EH (cell line): ENCODE data around the gene SYS1.
"Not testable (repeated sequence)": the region's sequence is repeated elsewhere in the genome, so short reads cannot be mapped to it uniquely, and the experiment has no call there.

ENCODE experiments used
- DNase-seq: peaks from one replicate; pipeline ENCODE4 v3.0.0-alpha.2; 2015; ENCODE audit warnings: low read depth

Gene SYS1

GRCh38 chr20:45340236-45340847 is 22.6 kb upstream of the SYS1 start:
- no peak for DNase-seq

- no peak for DNase-seq
These were observed 22.0 kb upstream of the SYS1 start for GRCh38 chr20:45340951-45341350.

- no peak for DNase-seq
These were observed 21.4 kb upstream of the SYS1 start for GRCh38 chr20:45341579-45341938.

- DNase-seq = peak; percentile 65
These were observed 20.8 kb upstream of the SYS1 start for GRCh38 chr20:45341939-45342854.

GRCh38 chr20:45342855-45343531 is 20.0 kb upstream of the SYS1 start:
- no peak for DNase-seq

GRCh38 chr20:45343532-45344167 is 19.3 kb upstream of the SYS1 start:
- no peak for DNase-seq

- DNase-seq = peak; percentile 95
These were observed 18.6 kb upstream of the SYS1 start for GRCh38 chr20:45344168-45344860.

- DNase-seq = peak; percentile 36
These were observed 17.6 kb upstream of the SYS1 start for GRCh38 chr20:45345104-45345936.

GRCh38 chr20:45346291-45346718 is 16.7 kb upstream of the SYS1 start:
- no peak for DNase-seq

- peak; percentile 66 for DNase-seq
These were observed 16.1 kb upstream of the SYS1 start for GRCh38 chr20:45346851-45347250.

GRCh38 chr20:45347297-45347935 is 15.5 kb upstream of the SYS1 start:
- peak; percentile 38 for DNase-seq

GRCh38 chr20:45347936-45348778 is 14.8 kb upstream of the SYS1 start, which contains the start of gene SDC4:
Gene SDC4, minus strand, starts transcription at chr20:45348424. Its CDS starts 40 bp downstream, at chr20:45348384.
- peak; percentile 71 for DNase-seq

GRCh38 chr20:45350217-45350616 is 12.7 kb upstream of the SYS1 start:
- DNase-seq = no peak

- not testable (repeated sequence) for DNase-seq
These were observed 12.2 kb upstream of the SYS1 start for GRCh38 chr20:45350795-45351194.

- no peak for DNase-seq
These were observed 10.2 kb upstream of the SYS1 start for GRCh38 chr20:45352729-45353128.

GRCh38 chr20:45353746-45354145 is 9.2 kb upstream of the SYS1 start:
- no peak for DNase-seq

- DNase-seq = peak; percentile 58
These were observed 8.3 kb upstream of the SYS1 start for GRCh38 chr20:45354423-45355208.
